Endothelial cell of hepatic sinusoid (primary cell): ENCODE results near the gene UBE2J1.

Experiments
- in situ Hi-C: cut with HindIII; loops from 2 replicates; pipeline ENCODE4 v1.10.0; 2017; ENCODE audit warnings: low sequenced_read_pairs

UBE2J1 gene

GRCh38 chr6:89368107-89368506, 15.6 kb upstream of the UBE2J1 start:
- in situ Hi-C loops: no loop called here

DNA sequence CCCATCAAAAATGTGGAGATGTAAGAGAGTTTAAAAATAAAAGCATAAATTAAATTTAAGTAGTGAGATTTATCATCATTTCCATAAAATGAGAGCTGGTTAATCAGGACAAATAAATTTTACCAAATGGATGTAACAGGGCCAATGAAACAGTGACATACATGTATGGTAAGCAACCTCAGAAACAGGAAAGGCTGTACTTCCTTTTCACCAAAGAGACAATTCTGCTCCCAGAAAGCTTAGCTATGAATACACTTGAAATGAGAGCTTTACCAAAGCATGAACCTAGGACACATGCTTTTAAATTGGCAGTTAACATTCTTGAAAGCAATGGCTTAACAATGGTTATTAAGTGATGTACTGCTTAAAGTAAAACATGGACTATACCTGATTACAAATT, 12.1 kb upstream of the UBE2J1 start:
- in situ Hi-C loops: loop anchor here (5.0 kb wide), 1 partner anchor 107 kb away; no protein-coding TSS in a partner anchor

DNA sequence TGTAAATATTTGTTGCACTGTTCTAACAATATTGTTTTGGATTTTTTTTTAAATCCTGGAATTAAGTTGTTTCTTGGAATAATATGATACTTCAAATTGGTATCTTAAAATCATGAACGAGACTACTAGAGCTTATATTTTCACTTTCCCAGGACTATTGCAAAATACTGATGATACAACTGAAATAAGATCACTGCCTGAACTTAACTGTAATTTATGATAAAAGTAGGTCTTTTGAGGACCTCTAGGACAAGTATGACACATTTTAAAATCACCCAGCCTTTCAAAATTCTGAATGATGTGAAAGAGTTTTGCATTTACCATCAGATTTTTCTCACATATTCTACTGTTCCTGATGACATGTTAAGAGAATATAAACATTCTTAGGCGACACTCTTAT, 8.6 kb upstream of the UBE2J1 start:
- in situ Hi-C loops: loop anchor here (5.0 kb wide), 1 partner anchor 104 kb away; no protein-coding TSS in a partner anchor

GRCh38 chr6:89360415-89360999, 8.0 kb upstream of the UBE2J1 start:
- in situ Hi-C loops: loop anchor here (5.0 kb wide), 1 partner anchor 103 kb away; no protein-coding TSS in a partner anchor

- in situ Hi-C loops: no loop called here
Measured at GRCh38 chr6:89359561-89359960, 7.0 kb upstream of the UBE2J1 start.

DNA sequence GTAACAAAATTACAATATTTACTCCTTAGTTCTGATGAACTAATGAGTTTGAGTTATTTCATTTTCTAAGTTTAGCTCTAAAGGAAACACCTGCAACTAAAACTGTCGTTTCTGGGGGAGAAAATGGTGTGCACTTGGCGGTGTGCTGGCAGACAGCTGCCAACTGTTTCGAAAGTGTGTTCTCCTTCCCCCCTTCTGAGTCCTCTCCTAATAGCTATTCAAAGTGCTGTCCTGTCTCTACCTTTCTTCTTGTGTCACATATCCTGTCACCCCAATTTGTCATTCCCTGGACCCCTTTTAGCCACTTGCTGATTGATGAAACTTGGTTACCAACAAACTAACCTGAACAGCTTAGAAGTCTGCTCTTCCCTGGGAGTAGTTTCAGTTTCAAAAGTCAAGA, 4.9 kb upstream of the UBE2J1 start:
- in situ Hi-C loops: no loop called here

GRCh38 chr6:89356642-89357170, 4.2 kb upstream of the UBE2J1 start:
- in situ Hi-C loops: no loop called here

- in situ Hi-C loops: no loop called here
Measured at GRCh38 chr6:89355511-89356194, 3.1 kb upstream of the UBE2J1 start.

DNA sequence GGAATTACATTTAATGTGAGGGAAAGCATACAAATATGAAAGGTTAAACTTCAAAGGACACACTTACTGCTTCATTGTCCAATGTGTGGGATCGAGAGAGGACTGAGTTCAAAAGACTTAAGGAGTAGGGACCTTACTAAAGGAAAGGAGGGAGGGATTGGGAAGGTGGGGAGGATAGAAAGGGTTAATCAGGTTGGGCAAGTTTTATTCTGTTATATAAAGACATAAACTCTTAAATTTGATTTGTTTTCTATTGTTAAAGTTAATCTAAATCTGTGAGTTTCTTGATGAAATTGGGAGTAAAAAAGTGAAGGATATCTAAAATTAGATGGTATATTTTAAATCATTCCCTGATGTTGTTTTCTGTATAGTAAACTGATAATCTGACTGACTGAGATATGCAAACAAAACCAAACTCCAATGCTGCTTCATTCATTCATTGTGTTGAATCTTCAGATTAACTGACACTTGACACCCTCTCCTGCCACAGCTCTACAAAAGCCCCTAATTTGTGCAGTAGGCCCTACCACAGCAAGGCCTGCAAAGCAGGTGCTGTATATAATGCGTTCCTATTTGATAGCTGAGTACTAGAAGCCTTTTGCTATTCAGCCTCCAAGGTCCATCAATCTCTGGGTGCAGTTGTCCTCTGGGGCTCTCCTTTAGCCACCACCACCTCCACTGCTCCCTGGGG, 1.3 kb upstream of the UBE2J1 start:
- in situ Hi-C loops: no loop called here

GRCh38 chr6:89353118-89353556, 615 bp upstream of the UBE2J1 start:
- in situ Hi-C loops: no loop called here

DNA sequence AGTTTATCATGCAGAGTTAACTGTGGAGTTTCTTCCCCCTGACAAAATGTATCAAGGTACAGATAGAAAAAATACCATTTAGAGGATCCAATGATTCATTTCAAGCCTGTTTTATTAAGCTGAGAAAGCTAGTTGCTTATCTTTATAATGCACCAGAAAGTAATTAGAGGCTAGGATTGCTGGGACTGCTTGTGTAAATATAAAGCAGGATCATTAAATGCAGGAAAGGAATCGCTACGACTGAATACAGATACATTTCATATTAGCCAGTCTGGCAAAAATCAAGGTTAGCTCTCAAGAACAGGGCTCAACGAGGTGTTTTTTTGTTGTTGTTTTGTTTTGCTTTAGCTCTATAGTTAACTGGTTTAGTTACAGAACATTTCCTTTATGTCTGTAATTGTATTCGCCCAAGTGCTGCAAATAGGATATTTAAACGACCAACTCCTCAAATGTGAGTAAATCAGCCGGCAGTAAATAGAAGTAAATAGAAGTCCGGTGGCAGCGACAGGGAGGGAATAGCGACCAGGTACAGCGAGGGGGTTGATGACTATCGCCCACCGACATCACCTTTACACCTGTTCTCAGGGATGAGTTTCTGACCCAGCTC, 748 bp downstream of the UBE2J1 start:
- in situ Hi-C loops: no loop called here

DNA sequence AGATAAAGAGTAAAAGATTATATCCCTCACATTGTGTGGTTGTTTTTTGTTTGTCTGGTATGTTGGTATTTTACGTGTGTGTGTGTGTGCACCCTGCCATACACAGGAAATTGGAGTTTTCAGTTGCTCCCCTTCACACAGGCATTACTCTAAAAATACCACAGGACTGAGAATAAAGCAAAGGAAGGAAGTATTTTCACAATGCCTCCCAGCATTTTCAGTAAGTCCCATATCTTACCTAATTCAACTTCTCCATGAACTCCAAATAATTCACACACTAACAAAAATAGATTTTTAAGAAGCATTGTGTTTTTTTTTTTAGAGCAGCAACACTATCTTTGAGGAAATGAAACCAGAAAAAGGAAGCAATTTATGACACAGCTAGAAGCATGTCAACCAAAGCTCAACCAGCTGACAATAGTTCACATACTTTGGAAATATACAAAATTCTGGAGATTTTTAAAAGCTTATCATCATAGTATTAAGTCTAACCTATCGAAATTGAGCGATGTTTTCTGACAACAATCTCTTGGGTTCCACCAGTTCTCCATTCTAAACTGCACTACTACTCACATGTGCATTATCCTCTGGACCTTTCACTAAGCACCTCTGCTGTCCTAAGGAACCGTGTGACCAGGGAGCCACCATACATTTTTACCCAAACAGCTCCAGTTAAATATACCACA, 2.1 kb downstream of the UBE2J1 start:
- in situ Hi-C loops: no loop called here

DNA sequence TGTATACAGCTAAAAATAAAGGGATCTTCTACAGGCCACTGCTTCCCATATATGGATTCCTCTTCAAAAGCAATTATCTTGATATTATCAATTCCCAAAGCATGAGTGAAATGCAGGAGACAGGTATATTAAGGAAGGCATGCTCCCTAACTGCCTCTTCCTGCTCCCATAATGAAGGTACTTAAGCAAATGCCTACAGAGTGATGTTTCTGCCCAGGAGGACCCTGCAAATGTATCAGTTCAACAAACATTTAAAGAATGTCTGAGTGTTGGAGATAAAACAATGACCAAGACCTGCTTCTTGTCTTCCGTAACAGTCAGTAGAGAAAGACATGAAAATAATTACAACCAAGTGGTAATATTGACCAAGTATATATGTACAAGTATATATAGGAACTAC, 4.2 kb downstream of the UBE2J1 start:
- in situ Hi-C loops: no loop called here

DNA sequence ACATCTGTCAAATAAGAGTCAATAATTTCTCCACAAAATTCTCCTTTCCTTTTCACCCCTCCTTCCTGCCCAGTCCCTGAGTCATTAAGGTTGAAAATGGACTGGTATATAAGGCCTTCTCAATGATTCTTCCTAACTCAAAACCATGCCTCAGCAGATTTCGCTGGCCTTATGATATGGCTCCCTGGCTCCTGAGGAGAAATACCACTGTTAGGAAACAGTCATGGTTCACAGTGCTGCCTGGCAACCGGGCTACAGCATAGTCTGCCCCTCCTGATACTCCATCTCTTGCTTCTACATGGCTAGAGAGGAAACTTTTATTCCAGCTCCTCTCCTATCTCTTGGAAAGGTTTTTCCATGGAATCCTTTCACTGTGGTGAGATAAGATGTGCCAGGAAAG, 4.7 kb downstream of the UBE2J1 start:
- in situ Hi-C loops: no loop called here

- in situ Hi-C loops: no loop called here
Measured at GRCh38 chr6:89346433-89346832, 6.1 kb downstream of the UBE2J1 start.

DNA sequence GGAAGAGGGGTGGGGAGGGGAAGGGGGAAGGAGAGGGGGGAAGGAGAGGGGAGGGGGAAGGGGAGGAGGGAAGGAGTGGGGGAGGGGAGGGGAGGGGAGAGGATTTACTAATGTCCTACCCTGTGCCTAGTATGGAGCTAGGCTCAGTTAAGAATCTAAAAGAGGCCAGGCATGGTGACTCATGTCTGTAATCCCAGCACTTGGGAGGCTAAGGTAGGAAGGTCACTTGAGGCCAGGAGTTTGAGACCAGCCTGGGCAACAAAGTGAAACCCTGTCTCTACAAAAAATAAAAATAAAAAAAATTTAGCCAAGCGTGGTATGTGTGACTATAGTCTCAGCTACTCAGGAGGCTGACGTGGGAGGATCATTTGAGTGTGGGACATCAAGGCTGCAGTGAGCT, 13.0 kb downstream of the UBE2J1 start:
- in situ Hi-C loops: no loop called here

DNA sequence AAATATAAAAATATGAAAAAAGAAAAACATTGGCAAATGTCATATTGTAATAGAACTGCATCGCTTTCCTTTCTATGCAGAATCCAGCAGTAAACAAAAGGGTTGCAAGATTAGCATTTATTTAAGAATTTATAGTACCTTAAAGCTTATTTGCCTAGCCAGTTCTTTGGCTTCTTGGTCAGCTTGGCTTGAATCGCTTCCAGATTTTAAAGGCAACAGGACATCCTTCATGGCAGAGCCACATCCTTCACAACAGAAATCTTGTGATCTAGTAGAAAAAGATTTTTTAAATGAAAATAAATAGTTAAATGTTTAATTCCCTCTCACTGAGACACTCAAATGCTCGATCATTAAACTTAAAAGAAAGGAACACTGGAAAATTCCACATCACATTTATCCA, 17.4 kb downstream of the UBE2J1 start:
- in situ Hi-C loops: no loop called here

DNA sequence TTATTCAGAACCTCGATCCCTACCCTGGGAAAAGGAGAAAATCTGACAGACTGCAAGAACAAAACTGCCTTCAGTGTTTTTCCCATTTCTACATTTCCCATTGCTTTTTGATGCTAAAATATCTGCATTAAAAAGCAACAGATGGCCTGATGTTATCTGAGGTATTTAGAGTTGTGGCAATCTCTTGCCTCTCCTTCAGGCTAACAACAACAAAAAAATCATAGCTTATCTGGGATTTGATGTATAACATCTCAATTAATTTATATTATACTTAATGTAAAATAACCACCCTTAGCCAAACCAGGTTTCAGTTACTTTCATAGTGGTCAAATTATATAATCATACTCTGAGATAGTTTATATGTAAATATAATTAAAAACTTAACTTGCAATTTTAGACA, 21.6 kb downstream of the UBE2J1 start:
- in situ Hi-C loops: no loop called here

GRCh38 chr6:89328976-89329375, 23.5 kb downstream of the UBE2J1 start:
- in situ Hi-C loops: no loop called here

DNA sequence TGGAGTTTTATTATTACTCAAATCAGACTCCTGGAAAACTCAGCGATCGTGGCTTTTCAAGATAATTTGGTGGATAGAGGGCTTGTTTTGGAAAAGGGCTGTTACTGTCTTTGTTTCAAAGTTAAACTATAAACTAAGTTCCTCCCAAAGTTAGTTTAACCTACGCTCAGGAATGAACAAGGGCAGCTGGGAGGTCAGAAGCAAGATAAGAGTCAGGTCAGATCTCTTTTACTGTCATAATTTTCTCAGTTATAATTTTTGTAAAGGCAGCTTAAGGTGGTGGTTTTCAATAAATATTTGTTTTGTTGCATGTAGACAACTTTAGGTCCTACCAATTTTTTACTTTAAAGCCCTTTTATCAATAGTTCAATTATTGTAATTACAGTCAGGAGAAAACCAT, 28.2 kb downstream of the UBE2J1 start:
- in situ Hi-C loops: no loop called here

DNA sequence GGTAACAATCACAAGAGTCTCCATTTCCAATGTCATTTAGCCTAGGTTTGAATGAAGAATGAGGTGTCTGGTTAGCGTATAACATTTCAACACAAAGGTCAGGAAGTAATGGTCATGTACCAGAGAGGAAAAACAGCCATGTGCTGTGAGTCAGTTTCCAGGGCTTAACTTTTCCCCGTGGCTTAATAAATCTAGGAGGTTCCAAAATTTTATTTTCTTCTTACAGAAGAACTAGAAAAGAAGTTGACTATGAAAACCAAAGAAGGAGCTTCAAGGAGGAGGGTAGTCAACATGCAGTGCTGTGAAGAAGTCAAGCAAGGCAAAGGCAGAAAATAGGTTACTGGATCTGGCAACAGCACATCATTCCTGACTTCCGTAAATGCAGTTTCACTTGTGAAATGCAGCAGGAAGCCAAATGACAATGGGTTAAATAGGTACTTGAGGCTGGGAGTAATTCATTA, 29.0 kb downstream of the UBE2J1 start:
- in situ Hi-C loops: no loop called here
